Rectal smooth muscle tissue (tissue), 1 donor: ENCODE measurements around the gene RYR2.

Experiments used
- H3K27ac ChIP-seq: one replicate; pipeline ENCODE4 v1.7.0; 2013; ENCODE audit warnings: low read depth, low read length, inconsistent platforms
- H3K27me3 ChIP-seq: one replicate; pipeline ENCODE4 v1.7.0; 2013; ENCODE audit warnings: low read length; ENCODE audit not compliant: control insufficient read depth, insufficient read depth
- H3K36me3 ChIP-seq: one replicate; pipeline ENCODE4 v1.7.0; 2013; ENCODE audit warnings: low read length; ENCODE audit not compliant: control insufficient read depth, insufficient read depth
- H3K4me1 ChIP-seq: one replicate; pipeline ENCODE4 v1.7.0; 2013; ENCODE audit warnings: low read length; ENCODE audit not compliant: control insufficient read depth, insufficient read depth
- H3K4me3 ChIP-seq: one replicate; pipeline ENCODE4 v1.7.0; 2013; ENCODE audit warnings: low read length
- H3K9ac ChIP-seq: one replicate; pipeline ENCODE4 v1.7.0; 2013; ENCODE audit warnings: low read length

Gene RYR2

DNA sequence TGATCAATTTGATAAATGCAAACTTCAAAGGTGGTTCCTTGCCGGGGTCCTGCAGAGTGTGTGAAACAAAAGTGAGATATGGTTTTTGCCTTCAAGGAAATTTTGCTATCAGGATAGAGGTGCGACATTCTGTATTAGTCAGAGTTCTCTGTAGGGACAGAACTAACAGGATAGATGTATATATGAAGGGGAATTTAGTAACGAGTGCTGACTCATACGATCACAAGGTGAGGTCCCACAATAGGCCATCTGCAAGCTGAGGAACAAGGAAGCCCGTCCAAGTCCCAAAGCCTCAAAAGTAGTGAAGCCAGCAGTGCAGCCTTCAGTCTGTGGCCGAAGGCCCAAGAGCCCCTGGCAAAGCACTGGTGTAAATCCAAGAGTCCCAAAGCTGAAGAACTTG is 157.0 kb downstream of the RYR2 start:
- Histone ChIP-seq H3K36me3 (no peaks in the 10 kb centered on the region), H3K9ac (no peak overlapping the region), H3K27me3 (no peaks in the 10 kb centered on the region), H3K4me3 (no peak overlapping the region), H3K27ac (no peak overlapping the region), H3K4me1 (peaks cover 4% of the 10 kb centered on the region)

GRCh38 chr1:237201155-237201554 is 159.2 kb downstream of the RYR2 start:
- H3K27me3 ChIP-seq: no peaks in the 10 kb centered on the region

DNA sequence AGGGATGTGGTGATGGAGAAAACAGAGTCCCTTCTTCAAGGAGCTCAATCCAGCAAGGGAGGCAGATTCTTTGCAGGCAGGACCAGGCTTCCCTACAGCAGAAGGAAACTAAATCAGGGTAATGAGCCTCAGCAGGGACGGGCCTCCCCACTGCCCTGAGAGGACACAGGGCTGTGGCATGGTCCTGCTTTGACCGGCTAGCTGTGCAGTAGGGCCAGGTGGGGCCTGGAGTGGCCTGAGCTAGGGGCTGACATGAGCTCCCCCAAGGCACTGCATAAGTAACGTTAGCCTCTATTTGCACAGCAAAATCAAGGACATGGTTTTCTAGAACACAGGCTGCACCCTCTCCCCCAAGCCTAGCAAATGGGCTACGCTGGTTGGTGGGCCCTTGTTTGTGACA is 162.9 kb downstream of the RYR2 start:
- H3K4me1 ChIP-seq: no peaks in the 10 kb centered on the region
- H3K27ac ChIP-seq: no peak overlapping the region
- no peak overlapping the region for H3K4me3 ChIP-seq
- H3K27me3 ChIP-seq: no peaks in the 10 kb centered on the region
- H3K36me3 ChIP-seq: no peaks in the 10 kb centered on the region
- H3K9ac ChIP-seq: no peak overlapping the region

More at GRCh38 chr1:237201155-237201554, 159.2 kb downstream of the RYR2 start:
- peaks cover 4% of the 10 kb centered on the region for H3K4me1 ChIP-seq
- no peak overlapping the region for H3K9ac ChIP-seq
- H3K27ac ChIP-seq: no peak overlapping the region
- H3K36me3 ChIP-seq: no peaks in the 10 kb centered on the region
- no peak overlapping the region for H3K4me3 ChIP-seq

- Histone ChIP-seq H3K9ac (no peak overlapping the region), H3K4me1 (no peaks in the 10 kb centered on the region), H3K27ac (no peak overlapping the region), H3K4me3 (no peak overlapping the region), H3K27me3 (no peaks in the 10 kb centered on the region), H3K36me3 (no peaks in the 10 kb centered on the region)
Measured at GRCh38 chr1:237205400-237206064, 163.5 kb downstream of the RYR2 start.

DNA sequence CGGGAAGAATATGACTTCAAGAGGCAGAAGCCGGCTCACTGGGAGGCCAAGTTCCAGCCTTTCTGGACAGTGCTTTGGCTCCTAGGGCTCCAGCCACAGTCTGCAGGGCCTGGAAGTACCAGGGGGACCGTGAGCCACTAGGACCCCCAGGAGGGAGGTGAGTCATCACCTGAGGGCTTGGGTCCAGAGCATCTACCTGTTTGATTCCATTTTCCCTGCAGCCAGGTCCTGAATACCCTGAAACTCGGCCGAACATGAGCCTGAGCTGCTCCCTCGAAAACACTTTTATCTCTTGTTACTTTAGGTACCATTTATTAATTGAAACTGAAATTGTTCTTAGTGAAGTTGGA is 164.1 kb downstream of the RYR2 start:
- no peak overlapping the region for H3K4me3 ChIP-seq
- H3K4me1 ChIP-seq: no peaks in the 10 kb centered on the region
- H3K27me3 ChIP-seq: no peaks in the 10 kb centered on the region
- no peaks in the 10 kb centered on the region for H3K36me3 ChIP-seq
- H3K9ac ChIP-seq: no peak overlapping the region
- no peak overlapping the region for H3K27ac ChIP-seq

- no peak overlapping the region for H3K9ac ChIP-seq
- no peaks in the 10 kb centered on the region for H3K36me3 ChIP-seq
- H3K4me1 ChIP-seq: no peaks in the 10 kb centered on the region
- no peak overlapping the region for H3K4me3 ChIP-seq
- no peaks in the 10 kb centered on the region for H3K27me3 ChIP-seq
- no peak overlapping the region for H3K27ac ChIP-seq
Measured at GRCh38 chr1:237211031-237211430, 169.0 kb downstream of the RYR2 start.

DNA sequence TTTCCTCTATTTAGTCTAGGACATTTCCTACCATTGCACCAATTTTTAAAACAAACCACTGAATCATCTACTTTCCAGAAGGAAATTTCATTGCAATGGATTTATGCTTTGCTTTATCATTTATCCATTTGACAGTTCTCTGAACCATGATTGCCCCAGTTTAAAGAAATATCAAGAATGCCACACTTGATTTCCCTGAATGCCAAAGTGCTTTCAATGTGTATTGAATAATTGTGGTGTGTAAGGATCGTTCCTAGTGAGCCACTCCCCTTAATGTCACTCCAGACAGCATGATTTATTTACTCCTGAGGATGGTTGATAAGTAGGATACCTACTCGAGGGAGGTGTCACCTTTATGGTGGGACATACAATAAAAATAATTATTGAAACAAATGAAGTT is 169.6 kb downstream of the RYR2 start:
- no peak overlapping the region for H3K9ac ChIP-seq
- H3K36me3 ChIP-seq: no peaks in the 10 kb centered on the region
- no peaks in the 10 kb centered on the region for H3K27me3 ChIP-seq
- H3K4me1 ChIP-seq: no peaks in the 10 kb centered on the region
- no peak overlapping the region for H3K27ac ChIP-seq
- H3K4me3 ChIP-seq: no peak overlapping the region

DNA sequence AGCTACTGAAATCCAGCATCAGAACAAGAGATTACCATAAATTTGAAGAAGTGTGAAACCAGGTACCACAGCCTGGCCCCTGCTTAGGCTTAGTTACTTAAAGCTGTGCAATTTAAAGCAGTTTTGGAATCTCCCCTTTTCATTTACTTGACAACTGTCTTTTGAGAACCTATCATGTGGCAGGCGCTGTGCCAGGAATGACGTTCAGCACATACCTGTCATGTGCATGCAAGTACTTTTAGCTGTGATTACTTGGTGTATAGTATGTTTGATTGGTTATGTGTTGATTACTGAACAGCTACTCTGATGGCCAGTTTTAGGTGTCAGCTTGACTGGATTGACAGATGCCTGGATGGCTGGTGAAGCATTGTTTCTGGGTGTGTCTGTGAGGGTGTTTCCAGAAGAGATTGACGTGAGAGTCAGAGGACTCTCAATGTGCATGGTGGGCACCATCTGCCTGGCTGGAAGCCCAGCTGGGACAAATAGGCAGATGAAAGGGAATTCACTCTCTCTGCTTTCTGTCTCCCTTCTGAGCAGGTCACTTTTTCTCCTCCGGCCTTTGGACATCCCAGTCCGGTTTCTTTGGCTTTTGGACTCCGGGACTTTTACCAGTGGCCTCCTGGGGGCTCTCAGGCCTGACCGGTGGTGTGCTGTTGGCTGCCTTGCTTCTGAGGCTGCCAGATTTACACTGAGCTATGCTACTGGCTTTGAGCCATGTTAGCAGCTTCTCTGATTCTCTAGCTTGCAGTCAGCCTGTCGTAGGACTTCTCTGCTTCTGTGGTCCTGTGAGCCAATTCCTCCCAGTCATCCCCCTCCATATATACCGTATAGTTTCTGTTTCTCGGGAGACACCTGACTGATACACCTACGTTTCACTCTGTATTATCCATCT is 178.0 kb downstream of the RYR2 start:
- Histone ChIP-seq H3K36me3 (no peaks in the 10 kb centered on the region), H3K4me3 (no peak overlapping the region), H3K4me1 (peaks cover 8% of the 10 kb centered on the region), H3K27ac (peak overlapping the region; percentile 22), H3K27me3 (no peaks in the 10 kb centered on the region), H3K9ac (no peak overlapping the region)

- no peak overlapping the region for H3K4me3 ChIP-seq
- H3K36me3 ChIP-seq: no peaks in the 10 kb centered on the region
- no peak overlapping the region for H3K27ac ChIP-seq
- H3K9ac ChIP-seq: no peak overlapping the region
- H3K4me1 ChIP-seq: peaks cover 8% of the 10 kb centered on the region
- no peaks in the 10 kb centered on the region for H3K27me3 ChIP-seq
Measured at GRCh38 chr1:237223419-237223818, 181.4 kb downstream of the RYR2 start.

DNA sequence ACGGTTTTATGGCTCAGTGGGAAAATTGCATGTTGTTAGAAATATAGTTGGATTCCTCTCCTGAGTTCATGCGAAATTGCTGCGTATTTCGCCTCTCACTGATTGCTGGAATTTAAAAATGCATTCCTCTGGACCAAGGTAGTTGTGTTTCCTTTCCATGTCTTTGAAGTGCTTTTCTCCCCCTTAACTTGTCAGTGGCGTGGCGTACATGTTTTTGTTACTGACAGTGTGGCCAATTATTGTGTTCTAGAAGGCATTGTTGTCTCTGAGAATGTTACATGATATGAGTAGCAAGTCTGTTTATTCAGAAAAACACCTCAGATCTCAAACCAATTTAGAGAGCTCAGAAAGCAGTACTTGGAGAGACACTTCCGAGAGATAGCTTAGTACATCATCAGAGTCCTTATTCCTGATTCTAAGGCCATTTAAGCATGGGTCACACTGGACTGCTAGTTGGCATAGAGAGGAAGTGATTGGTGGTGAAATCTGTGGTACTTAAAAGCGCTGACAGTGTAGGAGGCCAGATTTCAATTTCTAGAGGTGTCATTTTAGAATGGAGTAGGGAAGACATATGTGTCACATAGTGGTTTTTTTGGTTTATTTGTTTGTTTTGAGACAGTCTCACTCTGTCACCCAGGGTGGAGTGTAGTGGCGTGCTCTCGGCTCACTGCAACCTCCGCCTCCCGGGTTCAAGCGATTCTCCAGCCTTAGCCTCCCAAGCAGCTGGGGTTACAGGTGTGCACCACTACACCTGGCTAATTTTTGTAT is 184.4 kb downstream of the RYR2 start:
- Histone ChIP-seq H3K27ac (no peak overlapping the region), H3K36me3 (no peaks in the 10 kb centered on the region), H3K4me3 (no peak overlapping the region), H3K27me3 (no peaks in the 10 kb centered on the region), H3K9ac (no peak overlapping the region), H3K4me1 (no peaks in the 10 kb centered on the region)

GRCh38 chr1:237227476-237227875 is 185.5 kb downstream of the RYR2 start:
- H3K36me3 ChIP-seq: no peaks in the 10 kb centered on the region
- no peak overlapping the region for H3K4me3 ChIP-seq
- H3K27me3 ChIP-seq: no peaks in the 10 kb centered on the region
- H3K27ac ChIP-seq: no peak overlapping the region
- H3K4me1 ChIP-seq: no peaks in the 10 kb centered on the region
- H3K9ac ChIP-seq: no peak overlapping the region

DNA sequence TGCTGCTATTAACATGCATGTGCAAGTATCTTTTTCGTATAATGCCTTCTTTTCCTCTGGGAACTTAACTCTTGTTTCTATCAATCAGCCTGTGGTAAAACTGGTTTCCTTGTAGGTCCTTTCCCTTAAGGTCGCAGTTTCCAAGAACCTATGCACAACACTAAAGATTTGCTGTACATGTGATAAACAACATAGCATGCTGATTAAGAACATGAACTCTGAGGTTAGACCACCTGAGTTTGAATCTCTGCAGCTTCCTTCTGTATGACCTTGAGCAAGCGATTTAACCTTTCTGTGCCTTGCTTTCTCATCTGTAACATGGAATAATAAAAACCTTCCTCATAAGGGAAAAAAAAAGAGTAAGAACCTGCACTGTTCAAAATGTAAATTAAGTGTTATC is 186.4 kb downstream of the RYR2 start:
- H3K27me3 ChIP-seq: no peaks in the 10 kb centered on the region
- no peaks in the 10 kb centered on the region for H3K36me3 ChIP-seq
- H3K4me3 ChIP-seq: no peak overlapping the region
- H3K4me1 ChIP-seq: no peaks in the 10 kb centered on the region
- no peak overlapping the region for H3K9ac ChIP-seq
- H3K27ac ChIP-seq: no peak overlapping the region
